ENCODE data around the gene TGFB3.

The TGFB3 gene

GRCh38 chr14:76007852-76008251 is 26.1 kb upstream of the TGFB3 start:
- Histone ChIP-seq H3K36me3 (ENCODE audit: control insufficient read depth, insufficient read depth, low read length) (no peaks in the 10 kb centered on the region), H3K27me3 (ENCODE audit: control insufficient read depth, insufficient read depth, low read length) (no peaks in the 10 kb centered on the region), H3K4me3 (ENCODE audit: low read depth, low read length) (no peak overlapping the region), H2AFZ (no peak overlapping the region), H3K9me3 (ENCODE audit: control insufficient read depth, low read length) (no peaks in the 10 kb centered on the region), H3K4me2 (ENCODE audit: low read length) (no peak overlapping the region), H3K9ac (no peak overlapping the region), H3K27ac (no peak overlapping the region), H3K79me2 (peaks cover 4% of the 10 kb centered on the region), H3K4me1 (peaks cover 3% of the 10 kb centered on the region)
- TF ChIP-seq CTCF (IDR thresholded peaks at IDR 0.05): no peak

- Histone ChIP-seq H3K4me3 (ENCODE audit: low read depth, low read length) (no peak overlapping the region), H3K36me3 (ENCODE audit: control insufficient read depth, insufficient read depth, low read length) (no peaks in the 10 kb centered on the region), H3K9me3 (ENCODE audit: control insufficient read depth, low read length) (no peaks in the 10 kb centered on the region), H3K79me2 (peaks cover 6% of the 10 kb centered on the region), H3K27ac (no peak overlapping the region), H3K4me1 (peaks cover 3% of the 10 kb centered on the region), H3K27me3 (ENCODE audit: control insufficient read depth, insufficient read depth, low read length) (no peaks in the 10 kb centered on the region), H3K9ac (no peak overlapping the region), H2AFZ (no peak overlapping the region), H3K4me2 (ENCODE audit: low read length) (no peak overlapping the region)
- TF ChIP-seq CTCF (IDR thresholded peaks at IDR 0.05): no peak
These were observed 25.6 kb upstream of the TGFB3 start for GRCh38 chr14:76007379-76007778.

GRCh38 chr14:76006253-76006652 is 24.5 kb upstream of the TGFB3 start:
- H3K4me3 ChIP-seq (ENCODE audit: low read depth, low read length): no peak overlapping the region
- no peak overlapping the region for H3K27ac ChIP-seq
- H3K27me3 ChIP-seq (ENCODE audit: control insufficient read depth, insufficient read depth, low read length): no peaks in the 10 kb centered on the region
- H3K9me3 ChIP-seq (ENCODE audit: control insufficient read depth, low read length): no peaks in the 10 kb centered on the region
- H3K4me1 ChIP-seq: peaks cover 3% of the 10 kb centered on the region
- H3K4me2 ChIP-seq (ENCODE audit: low read length): no peak overlapping the region
- no peak overlapping the region for H3K9ac ChIP-seq
- H3K79me2 ChIP-seq: peaks cover 12% of the 10 kb centered on the region
- H3K36me3 ChIP-seq (ENCODE audit: control insufficient read depth, insufficient read depth, low read length): no peaks in the 10 kb centered on the region
- no peak overlapping the region for H2AFZ ChIP-seq
- TF ChIP-seq CTCF (IDR thresholded peaks at IDR 0.05): no peak

GRCh38 chr14:76002383-76002782 is 20.6 kb upstream of the TGFB3 start:
- Histone ChIP-seq H3K27ac (no peak overlapping the region), H3K9me3 (ENCODE audit: control insufficient read depth, low read length) (no peaks in the 10 kb centered on the region), H3K79me2 (peaks cover 17% of the 10 kb centered on the region), H3K4me3 (ENCODE audit: low read depth, low read length) (no peak overlapping the region), H3K27me3 (ENCODE audit: control insufficient read depth, insufficient read depth, low read length) (no peaks in the 10 kb centered on the region), H3K4me1 (peaks cover 3% of the 10 kb centered on the region), H3K4me2 (ENCODE audit: low read length) (no peak overlapping the region), H2AFZ (no peak overlapping the region), H3K9ac (no peak overlapping the region), H3K36me3 (ENCODE audit: control insufficient read depth, insufficient read depth, low read length) (no peaks in the 10 kb centered on the region)
- no peak for TF ChIP-seq CTCF (IDR thresholded peaks at IDR 0.05)

- H3K9me3 ChIP-seq (ENCODE audit: control insufficient read depth, low read length): no peaks in the 10 kb centered on the region
- no peak overlapping the region for H3K9ac ChIP-seq
- no peaks in the 10 kb centered on the region for H3K4me1 ChIP-seq
- no peak overlapping the region for H3K27ac ChIP-seq
- no peak for TF ChIP-seq CTCF (IDR thresholded peaks at IDR 0.05)
- no peaks in the 10 kb centered on the region for H3K27me3 ChIP-seq (ENCODE audit: control insufficient read depth, insufficient read depth, low read length)
- no peak overlapping the region for H2AFZ ChIP-seq
- no peak overlapping the region for H3K4me2 ChIP-seq (ENCODE audit: low read length)
- H3K36me3 ChIP-seq (ENCODE audit: control insufficient read depth, insufficient read depth, low read length): no peaks in the 10 kb centered on the region
- H3K4me3 ChIP-seq (ENCODE audit: low read depth, low read length): no peak overlapping the region
- H3K79me2 ChIP-seq: peaks cover 17% of the 10 kb centered on the region
These were observed 17.9 kb upstream of the TGFB3 start for GRCh38 chr14:75999511-76000190.
